IPS-18c (cell line): ENCODE measurements around the gene SEMA5A.

Source experiments
- H3K4me3 ChIP-seq: 2 replicates; pipeline ENCODE4 v1.7.0; 2013; ENCODE audit warnings: low read depth, mild to moderate bottlenecking, low read length, moderate library complexity; ENCODE audit not compliant: insufficient read depth
- H3K9me3 ChIP-seq: one replicate; pipeline ENCODE4 v1.6.1; 2013; ENCODE audit warnings: mild to moderate bottlenecking, low read length, moderate library complexity; ENCODE audit not compliant: control insufficient read depth, insufficient read depth

SEMA5A gene

GRCh38 chr5:9533562-9534364 lies 12.1 kb downstream of the SEMA5A start:
- Histone ChIP-seq H3K9me3 (no peaks in the 10 kb centered on the region), H3K4me3 (no peak overlapping the region)

GRCh38 chr5:9533096-9533495 lies 12.8 kb downstream of the SEMA5A start:
- Histone ChIP-seq H3K4me3 (no peak overlapping the region), H3K9me3 (no peaks in the 10 kb centered on the region)

- no peak overlapping the region for H3K4me3 ChIP-seq
- H3K9me3 ChIP-seq, result no peaks in the 10 kb centered on the region
These were observed 16.4 kb downstream of the SEMA5A start for GRCh38 chr5:9529513-9529912.

- Histone ChIP-seq H3K9me3 (no peaks in the 10 kb centered on the region), H3K4me3 (no peak overlapping the region)
These were observed 16.8 kb downstream of the SEMA5A start for GRCh38 chr5:9529041-9529480.

GRCh38 chr5:9524941-9525340 lies 20.9 kb downstream of the SEMA5A start:
- Histone ChIP-seq H3K9me3 (no peaks in the 10 kb centered on the region), H3K4me3 (no peak overlapping the region)

GRCh38 chr5:9523090-9523823 lies 22.6 kb downstream of the SEMA5A start:
- Histone ChIP-seq H3K4me3 (no peak overlapping the region), H3K9me3 (no peaks in the 10 kb centered on the region)

GRCh38 chr5:9519537-9519936 lies 26.3 kb downstream of the SEMA5A start:
- Histone ChIP-seq H3K9me3 (no peaks in the 10 kb centered on the region), H3K4me3 (no peak overlapping the region)

- Histone ChIP-seq H3K4me3 (no peak overlapping the region), H3K9me3 (no peaks in the 10 kb centered on the region)
These were observed 29.3 kb downstream of the SEMA5A start for GRCh38 chr5:9516591-9516990.

- Histone ChIP-seq H3K4me3 (no peak overlapping the region), H3K9me3 (no peaks in the 10 kb centered on the region)
These were observed 30.4 kb downstream of the SEMA5A start for GRCh38 chr5:9515436-9515835.

- no peaks in the 10 kb centered on the region for H3K9me3 ChIP-seq
These were observed 30.9 kb downstream of the SEMA5A start for GRCh38 chr5:9514968-9515367.

GRCh38 chr5:9513827-9514226 lies 32.0 kb downstream of the SEMA5A start:
- Histone ChIP-seq H3K4me3 (no peak overlapping the region), H3K9me3 (no peaks in the 10 kb centered on the region)

More at GRCh38 chr5:9514968-9515367, 30.9 kb downstream of the SEMA5A start:
- H3K4me3 ChIP-seq, result no peak overlapping the region

GRCh38 chr5:9512457-9512856 lies 33.4 kb downstream of the SEMA5A start:
- no peak overlapping the region for H3K4me3 ChIP-seq
- H3K9me3 ChIP-seq, result no peaks in the 10 kb centered on the region

GRCh38 chr5:9507974-9508373 lies 37.9 kb downstream of the SEMA5A start:
- H3K9me3 ChIP-seq, result no peaks in the 10 kb centered on the region

GRCh38 chr5:9505225-9505624 lies 40.6 kb downstream of the SEMA5A start:
- Histone ChIP-seq H3K9me3 (no peaks in the 10 kb centered on the region), H3K4me3 (no peak overlapping the region)

More at GRCh38 chr5:9507974-9508373, 37.9 kb downstream of the SEMA5A start:
- H3K4me3 ChIP-seq, result no peak overlapping the region

GRCh38 chr5:9502864-9503263 lies 43.0 kb downstream of the SEMA5A start:
- Histone ChIP-seq H3K4me3 (no peak overlapping the region), H3K9me3 (no peaks in the 10 kb centered on the region)

GRCh38 chr5:9502050-9502834 lies 43.6 kb downstream of the SEMA5A start:
- H3K9me3 ChIP-seq, result no peaks in the 10 kb centered on the region
- H3K4me3 ChIP-seq, result no peak overlapping the region

GRCh38 chr5:9500625-9501024 lies 45.2 kb downstream of the SEMA5A start:
- no peak overlapping the region for H3K4me3 ChIP-seq
- no peaks in the 10 kb centered on the region for H3K9me3 ChIP-seq
